ENCODE data around the gene DNM2. TPM values are rescaled to one million over a fixed set of nuclear protein-coding genes. Genes with fewer than 3 reads are reported as not detected.

Gene DNM2
- total RNA-seq, 6 donors from 2014 or later = 238 to 744 (median 318) TPM

GRCh38 chr19:10850631-10851030, 132.8 kb downstream of the DNM2 start:
- no peaks in the 10 kb centered on the region for H3K27me3 ChIP-seq
- WGBS, 2 donors = 84 to 91% methylated on average over 5 of the region's 5 CpGs
- H3K4me1 ChIP-seq = no peaks in the 10 kb centered on the region
- H3K27ac ChIP-seq = no peak overlapping the region
- ATAC-seq (ENCODE audit: low FRiP score in 2 of 2) (no peak), DNase-seq (no peak)
- no peak for TF ChIP-seq POLR2AphosphoS5 (IDR thresholded peaks at IDR 0.05)
- no peak for TF ChIP-seq CTCF (IDR thresholded peaks at IDR 0.05)
- no peak for TF ChIP-seq POLR2A (IDR thresholded peaks at IDR 0.05)
- TF ChIP-seq EP300 (IDR thresholded peaks at IDR 0.05) = no peak
- peaks cover 0 to 2% (median 0%) of the 10 kb centered on the region in 4 donors for H3K9me3 ChIP-seq
- no peaks in the 10 kb centered on the region for H3K36me3 ChIP-seq
- no peak overlapping the region for H3K4me3 ChIP-seq

- H3K27ac ChIP-seq = no peak overlapping the region
- DNase-seq = no peak
- TF ChIP-seq EP300 (IDR thresholded peaks at IDR 0.05) = no peak
- no peak for TF ChIP-seq POLR2A (IDR thresholded peaks at IDR 0.05)
- no peak for TF ChIP-seq POLR2AphosphoS5 (IDR thresholded peaks at IDR 0.05)
- no peak for TF ChIP-seq CTCF (IDR thresholded peaks at IDR 0.05)
- no peak for ATAC-seq (ENCODE audit: low FRiP score in 2 of 2)
- H3K27me3 ChIP-seq = no peaks in the 10 kb centered on the region
- no peaks in the 10 kb centered on the region for H3K4me1 ChIP-seq
- no peaks in the 10 kb centered on the region for H3K9me3 ChIP-seq
- no peaks in the 10 kb centered on the region for H3K36me3 ChIP-seq
- no peak overlapping the region for H3K4me3 ChIP-seq
- 89 to 90% methylated on average over 7 of the region's 7 CpGs for WGBS, 2 donors
These were observed 134.4 kb downstream of the DNM2 start for GRCh38 chr19:10852098-10852800.

GRCh38 chr19:10852941-10853340, 135.1 kb downstream of the DNM2 start:
- H3K27ac ChIP-seq = no peak overlapping the region
- no peak overlapping the region for H3K4me3 ChIP-seq
- H3K27me3 ChIP-seq = no peaks in the 10 kb centered on the region
- no peaks in the 10 kb centered on the region for H3K9me3 ChIP-seq
- WGBS, 2 donors = 77 to 83% methylated on average over 7 of the region's 7 CpGs
- no peaks in the 10 kb centered on the region for H3K4me1 ChIP-seq
- no peak for DNase-seq
- no peak for TF ChIP-seq POLR2A (IDR thresholded peaks at IDR 0.05)
- no peak for TF ChIP-seq POLR2AphosphoS5 (IDR thresholded peaks at IDR 0.05)
- TF ChIP-seq CTCF (IDR thresholded peaks at IDR 0.05) = no peak
- no peak for TF ChIP-seq EP300 (IDR thresholded peaks at IDR 0.05)
- no peaks in the 10 kb centered on the region for H3K36me3 ChIP-seq
- ATAC-seq (ENCODE audit: low FRiP score in 2 of 2) = no peak

GRCh38 chr19:10854350-10855089, 136.6 kb downstream of the DNM2 start:
- no peaks in the 10 kb centered on the region for H3K36me3 ChIP-seq
- H3K4me3 ChIP-seq = no peak overlapping the region
- no peaks in the 10 kb centered on the region for H3K9me3 ChIP-seq
- H3K4me1 ChIP-seq = no peaks in the 10 kb centered on the region
- no peaks in the 10 kb centered on the region for H3K27me3 ChIP-seq
- DNase-seq (no peak), ATAC-seq (ENCODE audit: low FRiP score in 2 of 2) (no peak)
- H3K27ac ChIP-seq = no peak overlapping the region
- 78 to 79% methylated on average over 4 to 7 of the region's 7 CpGs for WGBS, 2 donors
- no peak for TF ChIP-seq CTCF (IDR thresholded peaks at IDR 0.05)
- no peak for TF ChIP-seq EP300 (IDR thresholded peaks at IDR 0.05)
- no peak for TF ChIP-seq POLR2AphosphoS5 (IDR thresholded peaks at IDR 0.05)
